Activated CD4-positive, alpha-beta memory T cell treated with anti-CD3 and anti-CD28 coated beads, Interleukin-2, amount 10 ng/mL, durations not matched to agents 7 days and 5 days (primary cell): ENCODE data around the gene MGAT5B. TPM values are rescaled to one million over a fixed set of nuclear protein-coding genes. Genes with fewer than 3 reads are reported as not detected.
"Not testable (repeated sequence)": the region's sequence is repeated elsewhere in the genome, so short reads cannot be mapped to it uniquely, and the experiment has no call there.

Experiments used
- CTCF ChIA-PET: fragments of 350-600 bp; sonication (Branson Sonifier 250); formaldehyde crosslinking; loops from one replicate; lab custom pipeline; 2021; ENCODE audit warnings: antibody characterized with exemption, inconsistent platforms; lab: Charles Lee
- POLR2A ChIA-PET: fragments of 350-600 bp; sonication (Branson Sonifier 250); formaldehyde crosslinking; loops from one replicate; lab custom pipeline; 2021; ENCODE audit warnings: antibody characterized with exemption; lab: Charles Lee
- DNase-seq: peaks from one replicate; pipeline ENCODE4 v3.0.0-alpha.2; 2020
- H3K27ac Mint-ChIP-seq: one replicate; pipeline ENCODE4 v1.8.0; 2021; ENCODE audit warnings: mild to moderate bottlenecking, mixed read lengths
- H3K27me3 Mint-ChIP-seq: one replicate; pipeline ENCODE4 v1.8.0; 2021; ENCODE audit warnings: mixed read lengths
- H3K36me3 Mint-ChIP-seq: one replicate; pipeline ENCODE4 v1.8.0; 2021; ENCODE audit warnings: low read depth, mixed read lengths
- H3K4me1 Mint-ChIP-seq: one replicate; pipeline ENCODE4 v1.8.0; 2021; ENCODE audit warnings: mixed read lengths
- H3K4me3 Mint-ChIP-seq: one replicate; pipeline ENCODE4 v1.8.0; 2021; ENCODE audit warnings: mild to moderate bottlenecking, mixed read lengths
- H3K9me3 Mint-ChIP-seq: one replicate; pipeline ENCODE4 v1.8.0; 2021; ENCODE audit warnings: mixed read lengths
- total RNA-seq, 2 experiments: library from RNA; stranded (reverse); gene quantifications; one replicate each; pipeline ENCODE4 v1.2.3, GENCODE V29; 2021

The MGAT5B gene
- total RNA-seq, 2 experiments from 2014 or later: 0.08 to 0.13 TPM

- Mint-ChIP-seq H3K36me3 (no peaks in the 10 kb centered on the region), H3K27me3 (no peaks in the 10 kb centered on the region), H3K4me1 (no peaks in the 10 kb centered on the region), H3K27ac (no peak overlapping the region), H3K4me3 (no peak overlapping the region), H3K9me3 (no peaks in the 10 kb centered on the region)
- ChIA-PET POLR2A (no interaction called here), CTCF (no interaction called here)
- DNase-seq: no peak
Observed at GRCh38 chr17:76961869-76962268, 93.7 kb downstream of the MGAT5B start.

GRCh38 chr17:76962858-76963257 is 94.7 kb downstream of the MGAT5B start:
- no peaks in the 10 kb centered on the region for H3K9me3 Mint-ChIP-seq
- H3K27me3 Mint-ChIP-seq: peaks cover 4% of the 10 kb centered on the region
- ChIA-PET CTCF (no interaction called here), POLR2A (no interaction called here)
- no peak overlapping the region for H3K27ac Mint-ChIP-seq
- DNase-seq: no peak
- H3K4me1 Mint-ChIP-seq: no peaks in the 10 kb centered on the region
- no peaks in the 10 kb centered on the region for H3K36me3 Mint-ChIP-seq
- H3K4me3 Mint-ChIP-seq: no peak overlapping the region

GRCh38 chr17:76966016-76966415 is 97.8 kb downstream of the MGAT5B start:
- ChIA-PET POLR2A (no interaction called here), CTCF (no interaction called here)

GRCh38 chr17:76966486-76967181 is 98.4 kb downstream of the MGAT5B start:
- Mint-ChIP-seq H3K9me3 (no peaks in the 10 kb centered on the region), H3K4me3 (no peak overlapping the region), H3K27me3 (peaks cover 31% of the 10 kb centered on the region), H3K27ac (no peak overlapping the region), H3K36me3 (no peaks in the 10 kb centered on the region), H3K4me1 (peaks cover 15% of the 10 kb centered on the region)
- DNase-seq: no peak
- ChIA-PET CTCF (interaction anchor here (1.6 kb wide), 1 partner anchor 12 kb away, joined by 4 read pairs; no protein-coding TSS in a partner anchor), POLR2A (no interaction called here)

More at GRCh38 chr17:76966016-76966415, 97.8 kb downstream of the MGAT5B start:
- DNase-seq: no peak
- Mint-ChIP-seq H3K27me3 (peaks cover 31% of the 10 kb centered on the region), H3K4me3 (no peak overlapping the region), H3K9me3 (no peaks in the 10 kb centered on the region), H3K27ac (no peak overlapping the region), H3K36me3 (no peaks in the 10 kb centered on the region), H3K4me1 (peaks cover 15% of the 10 kb centered on the region)

GRCh38 chr17:76967762-76968161 is 99.6 kb downstream of the MGAT5B start:
- DNase-seq: no peak
- CTCF ChIA-PET: interaction anchor here (1.6 kb wide), 1 partner anchor 13 kb away, joined by 4 read pairs; no protein-coding TSS in a partner anchor
- POLR2A ChIA-PET: no interaction called here
- H3K27ac Mint-ChIP-seq: no peak overlapping the region
- peaks cover 15% of the 10 kb centered on the region for H3K4me1 Mint-ChIP-seq
- no peaks in the 10 kb centered on the region for H3K36me3 Mint-ChIP-seq
- no peaks in the 10 kb centered on the region for H3K9me3 Mint-ChIP-seq
- peaks cover 31% of the 10 kb centered on the region for H3K27me3 Mint-ChIP-seq
- no peak overlapping the region for H3K4me3 Mint-ChIP-seq

- POLR2A ChIA-PET: interaction anchor here (1.1 kb wide), 1 partner anchor 30 kb away, joined by 4 read pairs; no protein-coding TSS in a partner anchor
- DNase-seq: peak; percentile 52
- Mint-ChIP-seq H3K4me1 (peaks cover 15% of the 10 kb centered on the region), H3K4me3 (peak overlapping the region; percentile 9), H3K36me3 (no peaks in the 10 kb centered on the region), H3K9me3 (no peaks in the 10 kb centered on the region), H3K27ac (no peak overlapping the region), H3K27me3 (peaks cover 31% of the 10 kb centered on the region)
- CTCF ChIA-PET: interaction anchor here (1.2 kb wide), 1 partner anchor 87 kb away, joined by 4 read pairs; no protein-coding TSS in a partner anchor
Observed at GRCh38 chr17:76968707-76969597, 100.7 kb downstream of the MGAT5B start.

GRCh38 chr17:76969598-76970172 is 101.5 kb downstream of the MGAT5B start:
- CTCF ChIA-PET: interaction anchor here (0.6 to 1.2 kb wide), 2 partner anchors 87 to 151 kb away, joined by 3 to 4 read pairs; no protein-coding TSS in a partner anchor
- Mint-ChIP-seq H3K4me1 (peaks cover 15% of the 10 kb centered on the region), H3K27ac (no peak overlapping the region), H3K36me3 (no peaks in the 10 kb centered on the region), H3K27me3 (peaks cover 31% of the 10 kb centered on the region), H3K9me3 (no peaks in the 10 kb centered on the region), H3K4me3 (peak overlapping the region; percentile 9)
- POLR2A ChIA-PET: interaction anchor here (1.1 kb wide), 1 partner anchor 29 kb away, joined by 4 read pairs; no protein-coding TSS in a partner anchor
- DNase-seq: peak; percentile 22

GRCh38 chr17:76970228-76970627 is 102.0 kb downstream of the MGAT5B start:
- DNase-seq, H3K36me3 Mint-ChIP-seq, POLR2A ChIA-PET, H3K27ac Mint-ChIP-seq, H3K4me3 Mint-ChIP-seq, H3K9me3 Mint-ChIP-seq: not testable (repeated sequence)
- Mint-ChIP-seq H3K4me1 (peaks cover 15% of the 10 kb centered on the region), H3K27me3 (peaks cover 31% of the 10 kb centered on the region)
- CTCF ChIA-PET: interaction anchor here (0.6 kb wide), 1 partner anchor 152 kb away, joined by 3 read pairs; no protein-coding TSS in a partner anchor

- Mint-ChIP-seq H3K36me3 (no peaks in the 10 kb centered on the region), H3K27me3 (peaks cover 35% of the 10 kb centered on the region), H3K27ac (no peak overlapping the region), H3K4me3 (no peak overlapping the region), H3K9me3 (peaks cover 3% of the 10 kb centered on the region), H3K4me1 (peaks cover 15% of the 10 kb centered on the region)
- ChIA-PET CTCF (no interaction called here), POLR2A (no interaction called here)
- DNase-seq: no peak
Observed at GRCh38 chr17:76972046-76972641, 103.9 kb downstream of the MGAT5B start.

- ChIA-PET POLR2A (no interaction called here), CTCF (no interaction called here)
- peaks cover 15% of the 10 kb centered on the region for H3K4me1 Mint-ChIP-seq
- peaks cover 3% of the 10 kb centered on the region for H3K9me3 Mint-ChIP-seq
- H3K27me3 Mint-ChIP-seq: peaks cover 31% of the 10 kb centered on the region
- DNase-seq: no peak
- H3K27ac Mint-ChIP-seq: no peak overlapping the region
- no peak overlapping the region for H3K4me3 Mint-ChIP-seq
- H3K36me3 Mint-ChIP-seq: no peaks in the 10 kb centered on the region
Observed at GRCh38 chr17:76973040-76973439, 104.8 kb downstream of the MGAT5B start.

GRCh38 chr17:76974721-76975120 is 106.5 kb downstream of the MGAT5B start:
- Mint-ChIP-seq H3K9me3 (peaks cover 5% of the 10 kb centered on the region), H3K27ac (no peak overlapping the region), H3K4me1 (peaks cover 5% of the 10 kb centered on the region), H3K36me3 (no peaks in the 10 kb centered on the region), H3K4me3 (no peak overlapping the region), H3K27me3 (peaks cover 15% of the 10 kb centered on the region)
- CTCF ChIA-PET: no interaction called here
- no peak for DNase-seq
- POLR2A ChIA-PET: no interaction called here

GRCh38 chr17:76978050-76978449 is 109.8 kb downstream of the MGAT5B start:
- CTCF ChIA-PET, H3K9me3 Mint-ChIP-seq, H3K4me1 Mint-ChIP-seq, H3K36me3 Mint-ChIP-seq, H3K27ac Mint-ChIP-seq, DNase-seq, POLR2A ChIA-PET, H3K4me3 Mint-ChIP-seq, H3K27me3 Mint-ChIP-seq: not testable (repeated sequence)
